ENCODE results near the gene CTSO. TPM values are rescaled to one million over a fixed set of nuclear protein-coding genes. Genes with fewer than 3 reads are reported as not detected.
"Not testable (repeated sequence)": the region's sequence is repeated elsewhere in the genome, so short reads cannot be mapped to it uniquely, and the experiment has no call there.

Gene CTSO
- total and polyA plus RNA-seq, 3 experiments from 2014 or later: 4.1 to 39.1 (median 4.1) TPM

GRCh38 chr4:155934634-155935033 is 19.0 kb downstream of the CTSO start:
- H3K4me1 Mint-ChIP-seq; H3K27me3 ChIP-seq (ENCODE audit: insufficient read depth, low read length, poor library complexity, severe bottlenecking); H3K27ac Mint-ChIP-seq; H3K27ac ChIP-seq (ENCODE audit: low read depth, low read length); H3K4me1 ChIP-seq (ENCODE audit: insufficient read depth, low read length); H3K27me3 Mint-ChIP-seq; H3K36me3 ChIP-seq (ENCODE audit: insufficient read depth, low read length); POLR2A ChIA-PET; CTCF ChIA-PET; H3K9me3 ChIP-seq (ENCODE audit: low read length); H3K4me3 ChIP-seq (ENCODE audit: low read length); H3K9me3 Mint-ChIP-seq; H3K4me3 Mint-ChIP-seq; DNase-seq: not testable (repeated sequence)
- peaks cover 26 to 61% (median 28%) of the 10 kb centered on the region in 3 donors for H3K36me3 Mint-ChIP-seq

GRCh38 chr4:155931634-155932033 is 22.0 kb downstream of the CTSO start:
- Mint-ChIP-seq H3K27ac (no peak overlapping the region), H3K4me1 (no peaks in the 10 kb centered on the region), H3K27me3 (no peaks in the 10 kb centered on the region), H3K9me3 (peaks cover 0 to 3% (median 0%) of the 10 kb centered on the region in 5 donors), H3K4me3 (no peak overlapping the region), H3K36me3 (peaks cover 26 to 61% (median 27%) of the 10 kb centered on the region in 3 donors)
- CTCF ChIA-PET: no interaction called here
- Histone ChIP-seq H3K27me3 (ENCODE audit: insufficient read depth, low read length, poor library complexity, severe bottlenecking) (no peaks in the 10 kb centered on the region), H3K27ac (ENCODE audit: low read depth, low read length) (no peak overlapping the region), H3K4me3 (ENCODE audit: low read length) (no peak overlapping the region), H3K9me3 (ENCODE audit: low read length) (no peaks in the 10 kb centered on the region), H3K4me1 (ENCODE audit: insufficient read depth, low read length) (no peaks in the 10 kb centered on the region), H3K36me3 (ENCODE audit: insufficient read depth, low read length) (no peaks in the 10 kb centered on the region)
- no peak for DNase-seq
- POLR2A ChIA-PET: no interaction called here

GRCh38 chr4:155930330-155930729 is 23.3 kb downstream of the CTSO start:
- H3K9me3 Mint-ChIP-seq: peaks cover 0 to 3% (median 0%) of the 10 kb centered on the region in 5 donors
- H3K27me3 Mint-ChIP-seq: no peaks in the 10 kb centered on the region
- no peak overlapping the region for H3K4me3 Mint-ChIP-seq
- POLR2A ChIA-PET: no interaction called here
- no peaks in the 10 kb centered on the region for H3K36me3 ChIP-seq (ENCODE audit: insufficient read depth, low read length)
- no peak overlapping the region for H3K27ac Mint-ChIP-seq
- no peaks in the 10 kb centered on the region for H3K4me1 ChIP-seq (ENCODE audit: insufficient read depth, low read length)
- H3K27ac ChIP-seq (ENCODE audit: low read depth, low read length): no peak overlapping the region
- no peaks in the 10 kb centered on the region for H3K4me1 Mint-ChIP-seq
- CTCF ChIA-PET: no interaction called here
- H3K9me3 ChIP-seq (ENCODE audit: low read length): no peaks in the 10 kb centered on the region
- peaks cover 23 to 60% (median 25%) of the 10 kb centered on the region in 3 donors for H3K36me3 Mint-ChIP-seq
- no peak overlapping the region for H3K4me3 ChIP-seq (ENCODE audit: low read length)
- no peaks in the 10 kb centered on the region for H3K27me3 ChIP-seq (ENCODE audit: insufficient read depth, low read length, poor library complexity, severe bottlenecking)
- DNase-seq: no peak

- H3K4me3 ChIP-seq (ENCODE audit: low read length): no peak overlapping the region
- no peaks in the 10 kb centered on the region for H3K9me3 ChIP-seq (ENCODE audit: low read length)
- DNase-seq: no peak
- no peaks in the 10 kb centered on the region for H3K4me1 Mint-ChIP-seq
- H3K36me3 ChIP-seq (ENCODE audit: insufficient read depth, low read length): no peaks in the 10 kb centered on the region
- H3K27ac Mint-ChIP-seq: no peak overlapping the region
- H3K36me3 Mint-ChIP-seq: peaks cover 21 to 60% (median 22%) of the 10 kb centered on the region in 3 donors
- H3K27me3 Mint-ChIP-seq: no peaks in the 10 kb centered on the region
- POLR2A ChIA-PET: no interaction called here
- H3K4me1 ChIP-seq (ENCODE audit: insufficient read depth, low read length): no peaks in the 10 kb centered on the region
- no peak overlapping the region for H3K4me3 Mint-ChIP-seq
- no peaks in the 10 kb centered on the region for H3K27me3 ChIP-seq (ENCODE audit: insufficient read depth, low read length, poor library complexity, severe bottlenecking)
- H3K27ac ChIP-seq (ENCODE audit: low read depth, low read length): no peak overlapping the region
- CTCF ChIA-PET: no interaction called here
- peaks cover 0 to 3% (median 0%) of the 10 kb centered on the region in 5 donors for H3K9me3 Mint-ChIP-seq
Observed at GRCh38 chr4:155929833-155930232, 23.8 kb downstream of the CTSO start.

- Histone ChIP-seq H3K27ac (ENCODE audit: low read depth, low read length) (no peak overlapping the region), H3K27me3 (ENCODE audit: insufficient read depth, low read length, poor library complexity, severe bottlenecking) (no peaks in the 10 kb centered on the region), H3K36me3 (ENCODE audit: insufficient read depth, low read length) (no peaks in the 10 kb centered on the region), H3K4me3 (ENCODE audit: low read length) (no peak overlapping the region), H3K4me1 (ENCODE audit: insufficient read depth, low read length) (no peaks in the 10 kb centered on the region), H3K9me3 (ENCODE audit: low read length) (no peaks in the 10 kb centered on the region)
- H3K9me3 Mint-ChIP-seq: no peaks in the 10 kb centered on the region
- ChIA-PET CTCF (no interaction called here), POLR2A (no interaction called here)
- H3K27ac Mint-ChIP-seq: peak overlapping the region in 1 of 8 donors; percentile 3
- DNase-seq: no peak
- peaks cover 16 to 53% (median 33%) of the 10 kb centered on the region in 3 donors for H3K36me3 Mint-ChIP-seq
- H3K4me3 Mint-ChIP-seq: no peak overlapping the region
- no peaks in the 10 kb centered on the region for H3K4me1 Mint-ChIP-seq
- H3K27me3 Mint-ChIP-seq: no peaks in the 10 kb centered on the region
Observed at GRCh38 chr4:155924637-155925036, 29.0 kb downstream of the CTSO start.

- Mint-ChIP-seq H3K4me3 (no peak overlapping the region), H3K36me3 (peaks cover 7 to 28% (median 22%) of the 10 kb centered on the region in 3 donors), H3K27me3 (no peaks in the 10 kb centered on the region), H3K27ac (no peak overlapping the region), H3K9me3 (no peaks in the 10 kb centered on the region), H3K4me1 (no peaks in the 10 kb centered on the region)
- Histone ChIP-seq H3K9me3 (ENCODE audit: low read length) (no peaks in the 10 kb centered on the region), H3K27me3 (ENCODE audit: insufficient read depth, low read length, poor library complexity, severe bottlenecking) (no peaks in the 10 kb centered on the region), H3K36me3 (ENCODE audit: insufficient read depth, low read length) (no peaks in the 10 kb centered on the region), H3K27ac (ENCODE audit: low read depth, low read length) (no peak overlapping the region), H3K4me3 (ENCODE audit: low read length) (no peak overlapping the region), H3K4me1 (ENCODE audit: insufficient read depth, low read length) (no peaks in the 10 kb centered on the region)
- ChIA-PET POLR2A (no interaction called here), CTCF (no interaction called here)
- DNase-seq: no peak
Observed at GRCh38 chr4:155921597-155921996, 32.1 kb downstream of the CTSO start.

- H3K4me1 Mint-ChIP-seq: no peaks in the 10 kb centered on the region
- H3K36me3 Mint-ChIP-seq: no peaks in the 10 kb centered on the region
- H3K27me3 Mint-ChIP-seq: peaks cover 3% of the 10 kb centered on the region in 2 donors
- H3K27me3 ChIP-seq (ENCODE audit: insufficient read depth, low read length, poor library complexity, severe bottlenecking): no peaks in the 10 kb centered on the region
- H3K9me3 Mint-ChIP-seq: no peaks in the 10 kb centered on the region
- ChIA-PET POLR2A (no interaction called here), CTCF (no interaction called here)
- no peak overlapping the region for H3K27ac Mint-ChIP-seq
- no peak overlapping the region for H3K4me3 Mint-ChIP-seq
- H3K27ac ChIP-seq (ENCODE audit: low read depth, low read length): no peak overlapping the region
- no peak for DNase-seq
- no peaks in the 10 kb centered on the region for H3K4me1 ChIP-seq (ENCODE audit: insufficient read depth, low read length)
- H3K9me3 ChIP-seq (ENCODE audit: low read length): no peaks in the 10 kb centered on the region
- no peaks in the 10 kb centered on the region for H3K36me3 ChIP-seq (ENCODE audit: insufficient read depth, low read length)
- no peak overlapping the region for H3K4me3 ChIP-seq (ENCODE audit: low read length)
Observed at GRCh38 chr4:155914782-155915181, 38.9 kb downstream of the CTSO start.

GRCh38 chr4:155911905-155912304 is 41.8 kb downstream of the CTSO start:
- H3K36me3 ChIP-seq (ENCODE audit: insufficient read depth, low read length): no peaks in the 10 kb centered on the region
- H3K27me3 ChIP-seq (ENCODE audit: insufficient read depth, low read length, poor library complexity, severe bottlenecking): no peaks in the 10 kb centered on the region
- no peak overlapping the region for H3K27ac Mint-ChIP-seq
- H3K4me1 Mint-ChIP-seq: no peaks in the 10 kb centered on the region
- CTCF ChIA-PET: no interaction called here
- H3K9me3 Mint-ChIP-seq: no peaks in the 10 kb centered on the region
- DNase-seq: no peak
- no peaks in the 10 kb centered on the region for H3K9me3 ChIP-seq (ENCODE audit: low read length)
- H3K27me3 Mint-ChIP-seq: peaks cover 3 to 15% of the 10 kb centered on the region in 2 donors
- H3K4me1 ChIP-seq (ENCODE audit: insufficient read depth, low read length): no peaks in the 10 kb centered on the region
- H3K36me3 Mint-ChIP-seq: no peaks in the 10 kb centered on the region
- no peak overlapping the region for H3K4me3 Mint-ChIP-seq
- H3K27ac ChIP-seq (ENCODE audit: low read depth, low read length): no peak overlapping the region
- no peak overlapping the region for H3K4me3 ChIP-seq (ENCODE audit: low read length)
- POLR2A ChIA-PET: no interaction called here

GRCh38 chr4:155909615-155910226 is 43.9 kb downstream of the CTSO start:
- no peaks in the 10 kb centered on the region for H3K4me1 ChIP-seq (ENCODE audit: insufficient read depth, low read length)
- H3K36me3 ChIP-seq (ENCODE audit: insufficient read depth, low read length): no peaks in the 10 kb centered on the region
- ChIA-PET CTCF (no interaction called here), POLR2A (no interaction called here)
- Mint-ChIP-seq H3K27ac (no peak overlapping the region), H3K4me3 (no peak overlapping the region), H3K36me3 (no peaks in the 10 kb centered on the region), H3K4me1 (no peaks in the 10 kb centered on the region), H3K9me3 (no peaks in the 10 kb centered on the region), H3K27me3 (peaks cover 2 to 20% of the 10 kb centered on the region in 2 donors)
- no peak overlapping the region for H3K4me3 ChIP-seq (ENCODE audit: low read length)
- no peak overlapping the region for H3K27ac ChIP-seq (ENCODE audit: low read depth, low read length)
- H3K27me3 ChIP-seq (ENCODE audit: insufficient read depth, low read length, poor library complexity, severe bottlenecking): no peaks in the 10 kb centered on the region
- no peaks in the 10 kb centered on the region for H3K9me3 ChIP-seq (ENCODE audit: low read length)
- DNase-seq: no peak

Data from CD8-positive, alpha-beta memory T cell (primary cell).